HUES48 (cell line): ENCODE data around the gene TPM2.

ENCODE experiments used
- H3K27ac ChIP-seq: one replicate; pipeline ENCODE4 v1.7.0; 2013; ENCODE audit warnings: low read depth, low read length, inconsistent platforms
- H3K27me3 ChIP-seq: 2 replicates; pipeline ENCODE4 v1.6.1; 2013; ENCODE audit warnings: mild to moderate bottlenecking, low read length; ENCODE audit not compliant: control insufficient read depth, insufficient read depth
- H3K36me3 ChIP-seq: 2 replicates; pipeline ENCODE4 v1.6.1; 2013; ENCODE audit warnings: low read length; ENCODE audit not compliant: control insufficient read depth, insufficient read depth
- H3K4me1 ChIP-seq: 2 replicates; pipeline ENCODE4 v1.6.1; 2013; ENCODE audit warnings: mild to moderate bottlenecking, low read length; ENCODE audit not compliant: control insufficient read depth, insufficient read depth
- H3K4me3 ChIP-seq: 2 replicates; pipeline ENCODE4 v1.5.1; 2013; ENCODE audit warnings: mild to moderate bottlenecking, low read depth, low read length
- H3K9ac ChIP-seq: 2 replicates; pipeline ENCODE4 v1.6.1; 2013; ENCODE audit warnings: mild to moderate bottlenecking, low read depth, low read length, moderate library complexity
- H3K9me3 ChIP-seq: 2 replicates; pipeline ENCODE4 v1.6.1; 2013; ENCODE audit warnings: low read length; ENCODE audit not compliant: control insufficient read depth, insufficient read depth

The TPM2 gene

GRCh38 chr9:35705836-35706430 is 16.2 kb upstream of the TPM2 start:
- Histone ChIP-seq H3K36me3 (peaks cover 94% of the 10 kb centered on the region), H3K9me3 (no peaks in the 10 kb centered on the region), H3K4me1 (no peaks in the 10 kb centered on the region)

GRCh38 chr9:35705372-35705771 is 15.6 kb upstream of the TPM2 start:
- Histone ChIP-seq H3K27ac (no peak overlapping the region), H3K9ac (no peak overlapping the region), H3K27me3 (no peaks in the 10 kb centered on the region), H3K4me3 (no peak overlapping the region), H3K9me3 (no peaks in the 10 kb centered on the region), H3K4me1 (no peaks in the 10 kb centered on the region), H3K36me3 (peaks cover 94% of the 10 kb centered on the region)

More at GRCh38 chr9:35705836-35706430, 16.2 kb upstream of the TPM2 start:
- no peak overlapping the region for H3K9ac ChIP-seq
- H3K4me3 ChIP-seq = no peak overlapping the region
- no peaks in the 10 kb centered on the region for H3K27me3 ChIP-seq
- H3K27ac ChIP-seq = no peak overlapping the region

- H3K9ac ChIP-seq = no peak overlapping the region
- H3K27me3 ChIP-seq = no peaks in the 10 kb centered on the region
- H3K4me1 ChIP-seq = no peaks in the 10 kb centered on the region
- no peak overlapping the region for H3K27ac ChIP-seq
- no peak overlapping the region for H3K4me3 ChIP-seq
- H3K36me3 ChIP-seq = peaks cover 98% of the 10 kb centered on the region
- H3K9me3 ChIP-seq = no peaks in the 10 kb centered on the region
These were observed 14.4 kb upstream of the TPM2 start for GRCh38 chr9:35703906-35704672.

DNA sequence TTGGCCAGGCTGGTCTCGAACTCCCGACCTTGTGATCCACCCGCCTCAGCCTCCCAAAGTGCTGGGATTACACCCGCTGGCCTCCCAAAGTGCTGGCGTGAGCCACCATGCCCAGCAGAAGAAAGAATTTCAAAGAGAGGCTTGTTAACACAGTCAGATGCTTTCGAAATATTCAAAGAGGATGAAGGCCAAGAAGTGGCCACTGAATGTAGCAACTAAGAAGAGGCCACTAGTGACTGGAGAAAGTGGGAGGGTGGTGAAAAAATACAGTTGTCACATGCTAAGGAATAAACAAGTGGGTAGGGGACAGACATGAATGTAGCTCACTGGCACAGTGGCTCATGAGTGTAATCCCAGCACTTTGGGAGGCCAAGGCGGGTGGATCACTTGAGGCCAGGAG is 13.0 kb upstream of the TPM2 start:
- H3K4me1 ChIP-seq = no peaks in the 10 kb centered on the region
- H3K27me3 ChIP-seq = no peaks in the 10 kb centered on the region
- no peak overlapping the region for H3K9ac ChIP-seq
- no peaks in the 10 kb centered on the region for H3K9me3 ChIP-seq
- H3K4me3 ChIP-seq = no peak overlapping the region
- peaks cover 98% of the 10 kb centered on the region for H3K36me3 ChIP-seq
- H3K27ac ChIP-seq = no peak overlapping the region

DNA sequence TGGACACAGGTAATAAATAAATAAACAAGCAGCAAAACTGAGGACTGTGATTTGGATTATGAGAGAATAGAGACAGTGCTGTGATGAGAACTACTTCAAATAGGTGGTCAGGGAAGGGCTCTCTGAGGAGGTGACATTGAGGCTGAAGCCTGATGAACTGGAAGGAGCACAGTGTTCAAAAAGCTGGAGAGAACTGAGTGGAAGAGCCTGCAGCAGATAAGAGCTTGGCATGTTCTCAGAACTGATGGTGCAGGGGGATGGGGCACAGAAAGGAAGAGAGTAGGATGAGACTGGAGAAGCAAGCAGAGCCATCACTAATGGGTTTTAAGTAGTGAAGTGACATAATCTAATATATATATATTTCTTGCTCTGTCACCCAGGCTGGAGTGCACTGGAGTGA is 11.2 kb upstream of the TPM2 start:
- no peak overlapping the region for H3K4me3 ChIP-seq
- no peaks in the 10 kb centered on the region for H3K9me3 ChIP-seq
- H3K9ac ChIP-seq = no peak overlapping the region
- H3K27me3 ChIP-seq = no peaks in the 10 kb centered on the region
- H3K27ac ChIP-seq = no peak overlapping the region
- H3K4me1 ChIP-seq = no peaks in the 10 kb centered on the region
- H3K36me3 ChIP-seq = peaks cover 95% of the 10 kb centered on the region

GRCh38 chr9:35700031-35700430 is 10.3 kb upstream of the TPM2 start:
- Histone ChIP-seq H3K27me3 (no peaks in the 10 kb centered on the region), H3K9ac (no peak overlapping the region), H3K36me3 (peaks cover 86% of the 10 kb centered on the region), H3K4me3 (no peak overlapping the region), H3K9me3 (no peaks in the 10 kb centered on the region), H3K4me1 (no peaks in the 10 kb centered on the region), H3K27ac (no peak overlapping the region)

- H3K27me3 ChIP-seq = no peaks in the 10 kb centered on the region
- peaks cover 68% of the 10 kb centered on the region for H3K36me3 ChIP-seq
- H3K9me3 ChIP-seq = no peaks in the 10 kb centered on the region
- H3K27ac ChIP-seq = no peak overlapping the region
- no peaks in the 10 kb centered on the region for H3K4me1 ChIP-seq
- H3K4me3 ChIP-seq = no peak overlapping the region
- no peak overlapping the region for H3K9ac ChIP-seq
These were observed 8.5 kb upstream of the TPM2 start for GRCh38 chr9:35698231-35698630.

DNA sequence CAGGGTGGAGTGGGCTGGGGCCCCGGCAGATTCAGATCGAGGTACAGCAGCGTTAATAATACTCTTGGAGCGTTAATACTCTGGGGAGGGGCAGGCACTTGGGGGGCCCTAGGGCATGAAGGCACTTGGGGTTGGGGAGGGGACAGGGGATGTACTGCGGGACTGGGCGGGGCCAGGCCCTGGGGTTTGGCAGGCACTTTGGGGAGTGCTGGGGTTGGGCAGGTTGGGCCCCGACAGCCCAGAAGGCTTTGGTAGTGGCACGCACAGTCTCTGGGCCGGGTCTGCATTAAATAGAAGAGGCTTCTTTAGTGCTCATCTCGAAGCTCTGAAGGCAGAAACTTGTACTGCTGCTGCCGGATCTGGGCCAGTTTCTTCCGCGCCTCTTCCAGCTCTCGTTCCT is 7.8 kb upstream of the TPM2 start:
- H3K27me3 ChIP-seq = no peaks in the 10 kb centered on the region
- H3K9me3 ChIP-seq = no peaks in the 10 kb centered on the region
- H3K27ac ChIP-seq = no peak overlapping the region
- no peaks in the 10 kb centered on the region for H3K4me1 ChIP-seq
- no peak overlapping the region for H3K4me3 ChIP-seq
- H3K9ac ChIP-seq = no peak overlapping the region
- peaks cover 61% of the 10 kb centered on the region for H3K36me3 ChIP-seq

DNA sequence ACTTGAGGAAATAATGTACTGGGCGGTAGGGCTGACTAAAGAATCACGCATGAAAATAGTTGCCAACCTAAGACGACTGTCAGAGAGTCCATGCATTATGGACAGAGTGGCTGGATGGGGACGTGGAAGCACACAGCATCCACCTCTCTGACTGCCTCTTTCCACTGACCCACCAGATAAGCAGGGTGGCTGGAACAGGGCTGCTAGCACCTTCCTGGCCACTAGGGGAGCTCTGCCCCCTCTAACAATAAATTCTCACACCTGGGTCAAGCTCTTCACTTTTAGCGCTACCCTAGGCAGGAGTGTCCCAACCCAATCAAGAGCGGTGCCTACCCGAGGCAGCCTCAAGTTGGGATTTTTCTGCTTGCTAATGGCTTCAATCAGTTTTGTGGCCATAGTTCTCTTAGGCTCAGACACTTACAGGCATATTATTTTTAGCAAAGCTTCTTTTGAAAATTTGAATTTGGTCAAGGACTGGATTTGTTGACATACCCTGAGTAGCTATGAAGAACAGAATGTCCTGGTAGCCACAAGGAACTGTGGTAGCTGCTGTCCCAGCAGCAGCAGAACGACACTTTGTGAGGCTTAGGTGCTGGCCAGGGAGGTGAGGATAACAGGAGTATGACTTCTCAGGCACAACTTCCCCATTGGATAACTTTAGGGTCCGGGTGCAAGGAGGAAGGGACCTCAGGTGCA is 6.9 kb upstream of the TPM2 start:
- no peak overlapping the region for H3K4me3 ChIP-seq
- H3K27me3 ChIP-seq = no peaks in the 10 kb centered on the region
- no peak overlapping the region for H3K27ac ChIP-seq
- H3K36me3 ChIP-seq = peaks cover 55% of the 10 kb centered on the region
- no peak overlapping the region for H3K9ac ChIP-seq
- no peaks in the 10 kb centered on the region for H3K9me3 ChIP-seq
- H3K4me1 ChIP-seq = no peaks in the 10 kb centered on the region

DNA sequence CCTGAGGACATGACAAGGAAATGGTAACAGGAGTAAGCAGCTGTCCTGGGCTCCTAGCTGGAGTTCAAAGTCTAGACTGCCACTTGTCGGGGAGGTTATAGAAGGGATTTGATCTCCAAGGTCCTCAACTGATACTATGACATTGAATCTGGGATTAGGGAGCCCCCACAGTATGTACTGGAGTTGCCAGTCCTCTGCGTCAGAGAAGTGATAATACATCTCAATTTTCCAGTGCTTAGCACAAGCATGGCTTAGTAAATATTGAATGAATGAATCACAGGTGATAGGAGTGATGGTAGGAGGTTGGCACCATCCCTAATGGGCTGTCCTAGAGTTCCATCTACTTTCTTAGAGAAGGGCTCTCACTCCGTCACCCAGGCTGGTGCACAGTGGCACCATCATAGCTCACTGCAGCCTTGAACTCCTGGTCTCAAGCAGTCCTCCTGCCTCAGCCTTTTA is 6.2 kb upstream of the TPM2 start:
- H3K27ac ChIP-seq = no peak overlapping the region
- 0 out of 2 replicates have a peak, but pooled peaks cover 2% of the 10 kb centered on the region for H3K4me1 ChIP-seq
- no peaks in the 10 kb centered on the region for H3K9me3 ChIP-seq
- peaks cover 48% of the 10 kb centered on the region for H3K36me3 ChIP-seq
- no peak overlapping the region for H3K4me3 ChIP-seq
- no peaks in the 10 kb centered on the region for H3K27me3 ChIP-seq
- no peak overlapping the region for H3K9ac ChIP-seq

DNA sequence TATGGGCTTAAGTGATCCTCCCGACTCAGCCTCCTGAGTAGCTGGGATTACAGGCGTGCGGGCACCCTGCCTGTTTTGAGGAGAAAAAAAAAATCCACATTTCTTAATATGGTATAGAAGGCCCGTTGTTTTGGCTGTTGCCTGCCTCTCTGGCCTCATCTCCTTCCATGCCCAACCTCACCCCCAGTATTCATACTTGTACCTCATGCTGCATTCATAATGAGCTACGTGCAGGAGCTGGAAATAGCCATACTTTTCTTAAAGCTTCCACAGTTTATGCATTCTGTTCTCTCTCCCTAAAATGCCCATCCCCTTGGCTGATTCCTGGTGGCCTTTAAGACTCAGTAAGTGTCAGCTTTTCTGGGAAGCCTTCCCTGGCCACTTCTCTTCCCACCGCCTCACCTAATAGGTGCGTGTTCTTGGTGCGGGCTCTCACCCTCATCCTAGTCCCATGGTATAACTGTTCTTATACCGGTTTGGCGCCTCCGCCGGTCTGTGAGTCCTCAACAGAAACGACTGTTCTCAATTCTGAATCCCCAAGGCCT is 2.1 kb upstream of the TPM2 start:
- no peak overlapping the region for H3K9ac ChIP-seq
- peaks cover 11% of the 10 kb centered on the region for H3K4me1 ChIP-seq
- no peaks in the 10 kb centered on the region for H3K27me3 ChIP-seq
- peak overlapping the region; percentile 78 for H3K27ac ChIP-seq
- H3K36me3 ChIP-seq = peaks cover 26% of the 10 kb centered on the region
- H3K9me3 ChIP-seq = no peaks in the 10 kb centered on the region
- H3K4me3 ChIP-seq = peak overlapping the region; percentile 80; the same call in 1 of the 2 replicates
